SK-N-SH treated with all-trans-retinoic acid at 6 μM for 48 hours (cell line): ENCODE results near the gene RAB38.

Source experiments
- CREB5 ChIP-seq: fragments of 250-450 bp; sonication (Bioruptor Pico); IDR thresholded peaks from 2 replicates; pipeline ENCODE4 v1.5.1; 2020; ENCODE audit warnings: low read depth, mild to moderate bottlenecking, moderate library complexity
- OSR1 ChIP-seq: fragments of 250-450 bp; sonication (Bioruptor Pico); IDR thresholded peaks from 2 replicates; pipeline ENCODE4 v1.8.0; 2022; ENCODE audit warnings: moderate library complexity, mild to moderate bottlenecking, inconsistent platforms
- PPARA ChIP-seq: fragments of 250-450 bp; sonication (Bioruptor Pico); IDR thresholded peaks from 2 replicates; pipeline ENCODE4 v1.5.0; 2020; ENCODE audit warnings: mild to moderate bottlenecking, borderline replicate concordance
- SNAI2 ChIP-seq: fragments of 250-450 bp; sonication (Bioruptor Pico); IDR thresholded peaks from 2 replicates; pipeline ENCODE4 v1.5.0; 2020; ENCODE audit warnings: mild to moderate bottlenecking, moderate library complexity
- TOX ChIP-seq: fragments of 250-450 bp; sonication (Bioruptor Pico); IDR thresholded peaks from 2 replicates; pipeline ENCODE4 v1.8.0; 2021; ENCODE audit warnings: mild to moderate bottlenecking, moderate library complexity, borderline replicate concordance

GRCh38 chr11:88104408-88104807 lies 70.8 kb downstream of the RAB38 start:
- TF ChIP-seq PPARA (CRISPR knock-in tag): no peak
- no peak for TF ChIP-seq CREB5 (CRISPR knock-in tag)
- no peak for TF ChIP-seq OSR1 (CRISPR knock-in tag)
- TF ChIP-seq TOX (CRISPR knock-in tag): no peak
- no peak for TF ChIP-seq SNAI2 (CRISPR knock-in tag)
